ENCODE measurements around the gene ARHGEF37.

DNA sequence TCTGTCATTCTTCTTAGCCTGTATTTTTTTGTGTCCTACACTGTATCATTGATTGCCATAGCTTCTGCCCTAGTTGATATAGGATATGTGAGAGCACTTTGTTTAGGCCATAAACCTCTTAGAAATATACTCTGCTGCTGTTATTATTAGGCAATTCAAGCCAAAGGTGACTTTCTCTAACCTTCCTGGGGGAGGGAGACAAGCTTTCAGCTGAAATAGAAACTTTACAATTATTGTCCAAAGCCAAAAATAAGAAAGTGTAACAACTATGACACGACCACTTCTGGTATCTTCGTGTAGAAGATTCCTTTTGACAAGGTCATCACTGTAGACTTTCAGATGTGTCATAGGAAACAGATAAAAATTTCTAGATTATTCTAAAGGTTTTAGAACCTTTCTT lies 17.8 kb upstream of the ARHGEF37 start:
- TF ChIP-seq, protein P1, sequence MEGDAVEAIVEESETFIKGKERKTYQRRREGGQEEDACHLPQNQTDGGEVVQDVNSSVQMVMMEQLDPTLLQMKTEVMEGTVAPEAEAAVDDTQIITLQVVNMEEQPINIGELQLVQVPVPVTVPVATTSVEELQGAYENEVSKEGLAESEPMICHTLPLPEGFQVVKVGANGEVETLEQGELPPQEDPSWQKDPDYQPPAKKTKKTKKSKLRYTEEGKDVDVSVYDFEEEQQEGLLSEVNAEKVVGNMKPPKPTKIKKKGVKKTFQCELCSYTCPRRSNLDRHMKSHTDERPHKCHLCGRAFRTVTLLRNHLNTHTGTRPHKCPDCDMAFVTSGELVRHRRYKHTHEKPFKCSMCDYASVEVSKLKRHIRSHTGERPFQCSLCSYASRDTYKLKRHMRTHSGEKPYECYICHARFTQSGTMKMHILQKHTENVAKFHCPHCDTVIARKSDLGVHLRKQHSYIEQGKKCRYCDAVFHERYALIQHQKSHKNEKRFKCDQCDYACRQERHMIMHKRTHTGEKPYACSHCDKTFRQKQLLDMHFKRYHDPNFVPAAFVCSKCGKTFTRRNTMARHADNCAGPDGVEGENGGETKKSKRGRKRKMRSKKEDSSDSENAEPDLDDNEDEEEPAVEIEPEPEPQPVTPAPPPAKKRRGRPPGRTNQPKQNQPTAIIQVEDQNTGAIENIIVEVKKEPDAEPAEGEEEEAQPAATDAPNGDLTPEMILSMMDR (conservative IDR thresholded peaks at IDR 0.05; ENCODE audit: low read length): no peak
- TF ChIP-seq EZH2phosphoT487 (IDR thresholded peaks at IDR 0.05; ENCODE audit: borderline replicate concordance): no peak

Measured in Loucy (cell line).